Loucy (cell line): ENCODE results near the gene KEAP1.

Experiments
- H2AFZ ChIP-seq: fragments of 200-600 bp; sonication (generic); 2 replicates; pipeline ENCODE4 v1.6.0; 2016; ENCODE audit warnings: antibody characterized with exemption, mild to moderate bottlenecking, low read length, moderate library complexity
- H3F3A ChIP-seq: fragments of 200-600 bp; 2 replicates; pipeline ENCODE4 v1.6.0; 2016; ENCODE audit warnings: antibody characterized with exemption, low read depth, mild to moderate bottlenecking
- H3K27me3 ChIP-seq: fragments of 200-600 bp; sonication (generic); 2 replicates; pipeline ENCODE4 v1.6.1; 2014; ENCODE audit warnings: low read length, mild to moderate bottlenecking; ENCODE audit not compliant: insufficient read depth, poor library complexity, severe bottlenecking
- H3K36me3 ChIP-seq: fragments of 200-600 bp; sonication (generic); 2 replicates; pipeline ENCODE4 v1.6.1; 2016; ENCODE audit warnings: low read length; ENCODE audit not compliant: insufficient read depth
- H3K4me1 ChIP-seq: fragments of 200-600 bp; sonication (generic); 2 replicates; pipeline ENCODE4 v1.5.1; 2014; ENCODE audit warnings: low read length, mild to moderate bottlenecking; ENCODE audit not compliant: insufficient read depth, poor library complexity, severe bottlenecking
- H3K4me2 ChIP-seq: fragments of 200-600 bp; sonication (generic); 2 replicates; pipeline ENCODE4 v1.6.0; 2014; ENCODE audit warnings: antibody characterized with exemption, low read length, low read depth, mild to moderate bottlenecking; ENCODE audit not compliant: poor library complexity, severe bottlenecking
- H3K4me3 ChIP-seq: fragments of 200-600 bp; sonication (generic); 2 replicates; pipeline ENCODE4 v1.5.1; 2014; ENCODE audit warnings: low read length, mild to moderate bottlenecking, mixed read lengths; ENCODE audit not compliant: poor library complexity, severe bottlenecking
- H3K79me2 ChIP-seq: fragments of 200-600 bp; sonication (generic); 2 replicates; pipeline ENCODE4 v1.6.1; 2014; ENCODE audit warnings: low read length; ENCODE audit not compliant: insufficient read depth
- H3K9ac ChIP-seq: fragments of 200-600 bp; sonication (generic); 2 replicates; pipeline ENCODE4 v1.6.0; 2014; ENCODE audit warnings: mild to moderate bottlenecking, low read depth, low read length, moderate library complexity; ENCODE audit not compliant: poor library complexity, severe bottlenecking
- H3K9me2 ChIP-seq: fragments of 200-600 bp; sonication (generic); replicated peaks from 2 replicates; pipeline ENCODE4 v1.6.1; 2016; ENCODE audit warnings: low read depth, low read length, mixed read lengths
- H3K9me3 ChIP-seq: fragments of 200-600 bp; sonication (generic); 2 replicates; pipeline ENCODE4 v1.6.1; 2014; ENCODE audit warnings: mild to moderate bottlenecking, antibody characterized with exemption, low read length, low read depth; ENCODE audit not compliant: insufficient read depth
- H4K20me1 ChIP-seq: fragments of 200-600 bp; sonication (generic); 2 replicates; pipeline ENCODE4 v1.6.0; 2014; ENCODE audit warnings: antibody characterized with exemption, low read length, mild to moderate bottlenecking; ENCODE audit not compliant: insufficient read depth, poor library complexity, severe bottlenecking
- EZH2phosphoT487 ChIP-seq: fragments of 200-600 bp; IDR thresholded peaks from 2 replicates; pipeline ENCODE4 v1.6.1; 2018; ENCODE audit warnings: antibody characterized with exemption, mild to moderate bottlenecking, moderate library complexity, borderline replicate concordance
- TF ChIP-seq, protein P1 (sequence below): fragments of 200-600 bp; sonication (generic); conservative IDR thresholded peaks from 2 replicates; pipeline ENCODE4 v1.5.1; 2014; ENCODE audit warnings: mild to moderate bottlenecking, antibody characterized with exemption, low read length

Gene KEAP1

DNA sequence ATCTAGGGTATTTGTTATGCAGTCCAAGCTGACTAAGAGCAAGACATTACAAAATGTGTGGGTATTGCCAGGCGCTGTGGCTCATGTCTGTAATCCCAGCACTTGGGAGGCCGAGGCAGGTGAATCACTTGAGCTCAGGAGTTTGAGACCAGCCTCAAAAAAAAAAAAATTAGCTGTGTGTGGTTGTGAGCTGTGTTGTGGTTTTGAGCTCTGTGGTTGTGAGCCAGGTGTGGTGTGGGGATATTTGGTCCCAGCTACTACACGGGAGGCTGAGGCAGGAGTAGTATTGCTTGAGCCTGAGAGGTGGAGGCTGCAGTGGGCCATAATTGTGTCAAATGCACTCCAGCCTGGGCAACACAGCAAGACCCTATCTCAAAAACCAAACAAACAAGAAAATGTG, 5.6 kb upstream of the KEAP1 start:
- H3K4me2 ChIP-seq = no peak overlapping the region
- no peaks in the 10 kb centered on the region for H3K27me3 ChIP-seq
- TF ChIP-seq, protein P1, sequence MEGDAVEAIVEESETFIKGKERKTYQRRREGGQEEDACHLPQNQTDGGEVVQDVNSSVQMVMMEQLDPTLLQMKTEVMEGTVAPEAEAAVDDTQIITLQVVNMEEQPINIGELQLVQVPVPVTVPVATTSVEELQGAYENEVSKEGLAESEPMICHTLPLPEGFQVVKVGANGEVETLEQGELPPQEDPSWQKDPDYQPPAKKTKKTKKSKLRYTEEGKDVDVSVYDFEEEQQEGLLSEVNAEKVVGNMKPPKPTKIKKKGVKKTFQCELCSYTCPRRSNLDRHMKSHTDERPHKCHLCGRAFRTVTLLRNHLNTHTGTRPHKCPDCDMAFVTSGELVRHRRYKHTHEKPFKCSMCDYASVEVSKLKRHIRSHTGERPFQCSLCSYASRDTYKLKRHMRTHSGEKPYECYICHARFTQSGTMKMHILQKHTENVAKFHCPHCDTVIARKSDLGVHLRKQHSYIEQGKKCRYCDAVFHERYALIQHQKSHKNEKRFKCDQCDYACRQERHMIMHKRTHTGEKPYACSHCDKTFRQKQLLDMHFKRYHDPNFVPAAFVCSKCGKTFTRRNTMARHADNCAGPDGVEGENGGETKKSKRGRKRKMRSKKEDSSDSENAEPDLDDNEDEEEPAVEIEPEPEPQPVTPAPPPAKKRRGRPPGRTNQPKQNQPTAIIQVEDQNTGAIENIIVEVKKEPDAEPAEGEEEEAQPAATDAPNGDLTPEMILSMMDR = no peak
- TF ChIP-seq EZH2phosphoT487 = no peak
- no peaks in the 10 kb centered on the region for H3K9me2 ChIP-seq
- H3K9me3 ChIP-seq = no peaks in the 10 kb centered on the region
- no peak overlapping the region for H3K9ac ChIP-seq
- no peak overlapping the region for H2AFZ ChIP-seq
- no peaks in the 10 kb centered on the region for H3F3A ChIP-seq
- H3K36me3 ChIP-seq = no peaks in the 10 kb centered on the region
- H4K20me1 ChIP-seq = no peaks in the 10 kb centered on the region
- H3K4me3 ChIP-seq = no peak overlapping the region
- peaks cover 13% of the 10 kb centered on the region for H3K4me1 ChIP-seq
- H3K79me2 ChIP-seq = peaks cover 7% of the 10 kb centered on the region

DNA sequence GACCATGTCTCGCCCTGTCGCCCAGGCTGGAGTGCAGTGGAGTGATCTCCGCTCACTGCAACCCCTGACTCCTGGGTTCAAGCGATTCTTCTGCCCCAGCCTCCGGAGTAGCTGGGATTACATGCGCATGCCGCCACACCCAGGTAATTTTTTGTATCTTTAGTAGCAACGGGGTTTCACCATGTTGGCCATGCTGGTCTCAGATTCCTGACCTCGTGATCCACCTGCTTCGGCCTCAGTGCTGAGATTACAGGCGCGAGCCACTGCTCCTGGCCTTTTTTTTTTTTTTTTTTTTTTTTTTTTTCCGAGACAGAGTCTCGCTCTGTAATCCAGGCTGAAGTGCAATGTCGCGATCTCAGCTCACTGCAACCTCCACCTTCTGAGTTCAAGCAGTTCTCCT, 4.9 kb upstream of the KEAP1 start:
- Histone ChIP-seq H3K9me3 (no peaks in the 10 kb centered on the region), H3K36me3 (no peaks in the 10 kb centered on the region), H3K9ac (no peak overlapping the region), H3K27me3 (peaks cover 5% of the 10 kb centered on the region), H3K4me3 (no peak overlapping the region), H3F3A (no peaks in the 10 kb centered on the region), H3K4me1 (peaks cover 19% of the 10 kb centered on the region), H3K9me2 (no peaks in the 10 kb centered on the region), H3K79me2 (peaks cover 14% of the 10 kb centered on the region), H4K20me1 (no peaks in the 10 kb centered on the region), H2AFZ (no peak overlapping the region), H3K4me2 (no peak overlapping the region)
- TF ChIP-seq EZH2phosphoT487 = no peak
- TF ChIP-seq, protein P1 = no peak

DNA sequence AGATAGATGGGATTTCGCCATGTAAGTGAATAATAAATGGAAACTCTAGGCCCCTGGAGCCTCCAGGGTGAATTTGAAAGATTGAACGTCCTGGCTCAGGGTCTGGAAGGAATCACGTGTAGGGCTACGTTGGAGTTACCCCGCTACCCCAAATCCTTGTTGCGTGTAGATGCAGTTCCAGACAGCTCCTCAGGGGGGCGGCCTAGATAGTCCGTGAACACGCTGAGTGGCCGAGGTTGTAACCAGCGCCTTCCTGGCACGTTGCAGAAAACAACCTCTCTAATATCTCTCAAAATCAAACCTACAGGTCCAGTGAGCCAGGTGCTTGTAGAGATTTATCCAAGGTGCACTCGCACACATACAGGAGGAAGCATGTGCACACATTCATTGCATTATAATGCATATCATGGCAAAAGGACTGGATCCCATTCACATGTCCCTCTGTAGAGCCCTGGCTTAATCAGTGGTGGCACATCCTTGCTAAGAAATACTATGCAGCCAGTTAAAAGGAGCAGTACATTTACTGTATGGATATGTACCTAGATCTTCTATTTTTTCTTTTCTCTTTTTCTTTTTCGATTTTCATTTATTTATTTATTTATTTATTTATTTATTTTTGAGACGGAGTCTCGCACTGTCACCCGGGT, 2.5 kb upstream of the KEAP1 start:
- H3K4me3 ChIP-seq = no peak overlapping the region
- H4K20me1 ChIP-seq = peaks cover 6% of the 10 kb centered on the region
- H2AFZ ChIP-seq = no peak overlapping the region
- peaks cover 6% of the 10 kb centered on the region for H3K27me3 ChIP-seq
- H3K36me3 ChIP-seq = no peaks in the 10 kb centered on the region
- TF ChIP-seq EZH2phosphoT487 = no peak
- TF ChIP-seq, protein P1 = peak; percentile 82
- no peak overlapping the region for H3K9ac ChIP-seq
- peaks cover 32% of the 10 kb centered on the region for H3K79me2 ChIP-seq
- peaks cover 29% of the 10 kb centered on the region for H3K4me1 ChIP-seq
- H3F3A ChIP-seq = no peaks in the 10 kb centered on the region
- H3K9me3 ChIP-seq = no peaks in the 10 kb centered on the region
- H3K9me2 ChIP-seq = no peaks in the 10 kb centered on the region
- H3K4me2 ChIP-seq = no peak overlapping the region
